H1 (cell line): ENCODE measurements around the gene ECT2L. TPM values are rescaled to one million over a fixed set of nuclear protein-coding genes. Genes with fewer than 3 reads are reported as not detected.

Experiments
- CTCF ChIA-PET: fragments of 300-600 bp; sonication (Branson Sonifier 250); formaldehyde crosslinking; loops from one replicate; lab custom pipeline; 2021; ENCODE audit not compliant: partially characterized antibody; lab: Charles Lee
- POLR2A ChIA-PET: fragments of 300-600 bp; sonication (Branson Sonifier 250); formaldehyde crosslinking; loops from one replicate; lab custom pipeline; 2021; ENCODE audit warnings: inconsistent platforms; ENCODE audit not compliant: partially characterized antibody; lab: Charles Lee
- DNase-seq, 2 experiments: peaks; one replicate each; pipeline versions ENCODE4 v3.0.0 to v3.0.0-alpha.2; 2010 to 2022; ENCODE audit warnings: low spot score in 2 of 2, low read depth in 1 of 2, mixed read lengths in 1 of 2
- FAIRE-seq: peaks from 2 replicates; lab custom pipeline; 2011; peaks lifted over from hg19 to GRCh38; lab: Jason Lieb, UNC
- H2AFZ ChIP-seq: 2 replicates; pipeline ENCODE4 v1.8.1; 2012; ENCODE audit warnings: low read length, inconsistent platforms
- H2AK5ac ChIP-seq: 2 replicates; pipeline ENCODE4 v1.6.1; 2013; ENCODE audit warnings: low read depth, low read length
- H2BK120ac ChIP-seq: replicated peaks from 2 replicates; pipeline ENCODE3; 2013; ENCODE audit warnings: low read depth, low read length, inconsistent platforms
- H2BK12ac ChIP-seq: 2 replicates; pipeline ENCODE4 v1.6.1; 2013; ENCODE audit warnings: low read depth, low read length
- H2BK15ac ChIP-seq: 2 replicates; pipeline ENCODE4 v1.6.1; 2013; ENCODE audit warnings: low read length
- H2BK20ac ChIP-seq: 2 replicates; pipeline ENCODE4 v1.6.1; 2013; ENCODE audit warnings: low read length
- H2BK5ac ChIP-seq: 2 replicates; pipeline ENCODE4 v1.6.1; 2013; ENCODE audit warnings: low read depth, low read length
- H3K14ac ChIP-seq: 2 replicates; pipeline ENCODE4 v1.6.1; 2013; ENCODE audit warnings: inconsistent platforms; ENCODE audit not compliant: insufficient read length
- H3K18ac ChIP-seq: 2 replicates; pipeline ENCODE4 v1.6.1; 2013; ENCODE audit warnings: low read length; ENCODE audit errors: extremely low read depth
- H3K23ac ChIP-seq: 2 replicates; pipeline ENCODE4 v1.6.1; 2013; ENCODE audit warnings: inconsistent platforms; ENCODE audit not compliant: insufficient read length
- H3K23me2 ChIP-seq: 2 replicates; pipeline ENCODE4 v1.6.1; 2013; ENCODE audit warnings: low read depth, low read length
- H3K27ac ChIP-seq: 2 replicates; pipeline ENCODE4 v1.6.1; 2011; ENCODE audit warnings: low read depth, low read length, inconsistent platforms
- H3K27me3 ChIP-seq, 4 experiments: replicated peaks in 1 of 4; 1 replicate in 1 of 4; 2 replicates in 3 of 4; pipeline versions ENCODE4 v1.6.1 to v1.8.1; 2011 to 2013; ENCODE audit warnings: low read length in 3 of 4, mild to moderate bottlenecking in 3 of 4, inconsistent platforms in 2 of 4, mixed read lengths in 2 of 4, moderate library complexity in 1 of 4; ENCODE audit not compliant: control insufficient read depth in 3 of 4, insufficient read depth in 3 of 4; ENCODE audit errors: extremely low read depth in 1 of 4
- H3K36me3 ChIP-seq, 4 experiments: 2 replicates each; pipeline versions ENCODE4 v1.6.1 to v1.8.1; 2011 to 2013; ENCODE audit warnings: mild to moderate bottlenecking in 4 of 4, low read length in 3 of 4, moderate library complexity in 2 of 4, control low read depth in 1 of 4, inconsistent platforms in 1 of 4; ENCODE audit not compliant: insufficient read depth in 4 of 4, control insufficient read depth in 2 of 4
- H3K4ac ChIP-seq: replicated peaks from 2 replicates; pipeline ENCODE3; 2013; ENCODE audit warnings: low read length, low read depth, mixed read lengths, inconsistent platforms; ENCODE audit not compliant: insufficient read length
- H3K4me1 ChIP-seq, 4 experiments: replicated peaks in 1 of 4; 1 replicate in 1 of 4; 2 replicates in 3 of 4; pipeline versions ENCODE4 v1.6.1 to v1.8.1; 2011 to 2013; ENCODE audit warnings: low read length in 3 of 4, inconsistent platforms in 2 of 4, mixed read lengths in 1 of 4; ENCODE audit not compliant: insufficient read depth in 4 of 4, control insufficient read depth in 3 of 4
- H3K4me2 ChIP-seq, 2 experiments: 2 replicates each; pipeline versions ENCODE4 v1.6.1 to v1.8.1; 2011 to 2013; ENCODE audit warnings: low read depth in 2 of 2, low read length in 2 of 2, control low read depth in 1 of 2, inconsistent platforms in 1 of 2, mild to moderate bottlenecking in 1 of 2; ENCODE audit not compliant: insufficient read depth in 1 of 2
- H3K4me3 ChIP-seq, 4 experiments: fragments of 200-600, 300-600 bp in 1 of 4; sonication (generic), shearing (Covaris generic), sonication (Bioruptor Twin) in 1 of 4; 2 replicates each; pipeline versions ENCODE4 v1.5.1 to v1.8.1; 2011 to 2016; ENCODE audit warnings: low read length in 4 of 4, low read depth in 3 of 4, control low read depth in 2 of 4, inconsistent platforms in 2 of 4, mild to moderate bottlenecking in 2 of 4, mixed read lengths in 1 of 4, moderate library complexity in 1 of 4; ENCODE audit not compliant: insufficient read depth in 2 of 4; ENCODE audit errors: extremely low read depth in 1 of 4
- H3K56ac ChIP-seq: replicated peaks from 2 replicates; pipeline ENCODE3; 2013; ENCODE audit warnings: low read depth, mild to moderate bottlenecking, mixed read lengths, low read length, inconsistent platforms; ENCODE audit not compliant: insufficient read length
- H3K79me1 ChIP-seq: 2 replicates; pipeline ENCODE4 v1.6.1; 2013; ENCODE audit warnings: low read depth, low read length, control low read depth
- H3K79me2 ChIP-seq, 2 experiments: 2 replicates each; pipeline versions ENCODE4 v1.6.1 to v1.8.1; 2012 to 2013; ENCODE audit warnings: low read length in 2 of 2, mild to moderate bottlenecking in 2 of 2, inconsistent platforms in 1 of 2; ENCODE audit not compliant: insufficient read depth in 2 of 2, control insufficient read depth in 1 of 2
- H3K9ac ChIP-seq, 4 experiments: replicated peaks in 1 of 4; 1 replicate in 1 of 4; 2 replicates in 3 of 4; pipeline versions ENCODE4 v1.6.1 to v1.8.1; 2011 to 2013; ENCODE audit warnings: low read depth in 3 of 4, low read length in 3 of 4, control low read depth in 2 of 4, mild to moderate bottlenecking in 2 of 4, moderate library complexity in 2 of 4, inconsistent platforms in 1 of 4; ENCODE audit errors: extremely low read depth in 1 of 4
- H3K9me3 ChIP-seq, 2 experiments: 2 replicates each; pipeline versions ENCODE4 v1.6.1 to v1.8.1; 2012 to 2013; ENCODE audit warnings: mild to moderate bottlenecking in 2 of 2, moderate library complexity in 2 of 2, control low read depth in 1 of 2, inconsistent platforms in 1 of 2, low read depth in 1 of 2, low read length in 1 of 2, mixed read lengths in 1 of 2; ENCODE audit not compliant: insufficient read depth in 2 of 2
- H4K20me1 ChIP-seq, 2 experiments: replicated peaks in 1 of 2; 2 replicates each; pipeline versions ENCODE3 to v1.8.1; 2011 to 2013; ENCODE audit warnings: inconsistent platforms in 2 of 2, low read length in 2 of 2, mild to moderate bottlenecking in 1 of 2; ENCODE audit not compliant: insufficient read depth in 2 of 2, control insufficient read depth in 1 of 2
- H4K5ac ChIP-seq: 2 replicates; pipeline ENCODE4 v1.6.1; 2013; ENCODE audit warnings: low read length, low read depth, mixed read lengths, inconsistent platforms; ENCODE audit not compliant: insufficient read length
- H4K8ac ChIP-seq: 2 replicates; pipeline ENCODE4 v1.8.0; 2013; ENCODE audit warnings: mild to moderate bottlenecking, moderate library complexity, low read length, inconsistent platforms; ENCODE audit not compliant: insufficient read depth; ENCODE audit errors: extremely low read depth
- H4K91ac ChIP-seq: replicated peaks from 2 replicates; pipeline ENCODE3; 2013; ENCODE audit warnings: low read length, mixed read lengths, inconsistent platforms; ENCODE audit not compliant: insufficient read length
- CHD2 ChIP-seq: IDR thresholded peaks from 2 replicates; pipeline ENCODE4 v1.6.1; 2012; ENCODE audit warnings: low read length, improper control_type of control experiment
- E2F6 ChIP-seq: IDR thresholded peaks from 2 replicates; pipeline ENCODE4 v1.6.1; 2012; ENCODE audit warnings: inconsistent platforms
- JUN ChIP-seq: IDR thresholded peaks from 2 replicates; pipeline ENCODE4 v1.6.1; 2011; ENCODE audit warnings: low read depth, mild to moderate bottlenecking, improper control_type of control experiment, low read length
- POU5F1 ChIP-seq: IDR thresholded peaks from 2 replicates; pipeline ENCODE4 v1.6.1; 2011; ENCODE audit warnings: low read depth, mild to moderate bottlenecking, low read length, moderate library complexity
- RAD21 ChIP-seq, 2 experiments: IDR thresholded peaks in 1 of 2; conservative IDR thresholded peaks in 1 of 2; 2 replicates each; pipeline ENCODE4 v1.6.1; 2011; ENCODE audit warnings: low read depth in 2 of 2, low read length in 2 of 2, improper control_type of control experiment in 1 of 2, inconsistent platforms in 1 of 2, mild to moderate bottlenecking in 1 of 2, moderate library complexity in 1 of 2
- RBBP5 ChIP-seq: IDR thresholded peaks from 2 replicates; pipeline ENCODE4 v1.7.1; 2012; ENCODE audit warnings: low read depth, mild to moderate bottlenecking, inconsistent platforms, low read length, moderate library complexity, borderline replicate concordance
- RNF2 ChIP-seq: fragments of 200-900, 300-1000 bp; sonication (generic); IDR thresholded peaks from 2 replicates; pipeline ENCODE4 v1.7.1; 2016; ENCODE audit warnings: borderline replicate concordance, low read depth, mild to moderate bottlenecking, antibody characterized with exemption, low read length; ENCODE audit not compliant: poor library complexity, severe bottlenecking; ENCODE audit errors: missing control alignments
- SIRT6 ChIP-seq: IDR thresholded peaks from one replicate; pipeline ENCODE4 v1.7.1; 2012; ENCODE audit warnings: low read length, inconsistent platforms
- SRF ChIP-seq: IDR thresholded peaks from 2 replicates; pipeline ENCODE4 v1.6.1; 2011; ENCODE audit warnings: mild to moderate bottlenecking, low read depth, low read length, moderate library complexity
- TAF1 ChIP-seq: IDR thresholded peaks from 2 replicates; pipeline ENCODE4 v1.6.1; 2011; ENCODE audit warnings: mild to moderate bottlenecking, low read depth, low read length
- ZNF274 ChIP-seq: IDR thresholded peaks from 2 replicates; pipeline ENCODE4 v1.7.0; 2012; ENCODE audit warnings: low read length, borderline replicate concordance; ENCODE audit errors: extremely low read depth
- WGBS, 2 experiments: shearing (Covaris generic) in 1 of 2; methylation state at CpG; one replicate each; pipeline versions ENCODE4 v1.1.6 to v1.1.7; 2013 to 2015; ENCODE audit warnings: low lambda C conversion rate in 2 of 2, mixed read lengths in 2 of 2, inconsistent platforms in 1 of 2, low coverage in 1 of 2, missing lambda C conversion rate in 1 of 2; ENCODE audit not compliant: insufficient replicate concordance in 2 of 2, insufficient coverage in 1 of 2, insufficient read length in 1 of 2; ENCODE audit errors: extremely low coverage in 1 of 2, missing lambda C conversion rate in 1 of 2; 5-methylcytosine and 5-hydroxymethylcytosine counted together
- polyA plus RNA-seq, 7 experiments: library from polyadenylated mRNA; depleted of rRNA in 3 of 7; stranded (reverse) in 5 of 7; unstranded in 2 of 7; fragments of >200 nt in 5 of 7; fragments of 200-250 nt in 2 of 7; gene quantifications; 1 replicate in 5 of 7; 2 replicates in 1 of 7; 4 replicates in 1 of 7; pipeline versions ENCODE4 v1.2.1 to v1.2.3, GENCODE V29; 2011 to 2013; ENCODE audit warnings: missing spikeins in 2 of 7, mixed read lengths in 2 of 7
- total RNA-seq: library from RNA; stranded (reverse); fragmentation: NEBNext Ultra II Directional; extraction: Animal tissue kit (Norgen Biotek cat#: 25700); gene quantifications from 2 replicates; pipeline ENCODE4 v1.2.1, GENCODE V29; 2021
- TF ChIP-seq, protein P1 (sequence below): IDR thresholded peaks from 2 replicates; pipeline ENCODE4 v1.6.1; 2011; ENCODE audit warnings: low read depth, mild to moderate bottlenecking, low read length; ENCODE audit not compliant: insufficient read depth

ECT2L gene
- total and polyA plus RNA-seq, 2 of the 8 experiments (the other 6 are each of a cell fraction or from before 2014, with no cell fraction given) = not detected

DNA sequence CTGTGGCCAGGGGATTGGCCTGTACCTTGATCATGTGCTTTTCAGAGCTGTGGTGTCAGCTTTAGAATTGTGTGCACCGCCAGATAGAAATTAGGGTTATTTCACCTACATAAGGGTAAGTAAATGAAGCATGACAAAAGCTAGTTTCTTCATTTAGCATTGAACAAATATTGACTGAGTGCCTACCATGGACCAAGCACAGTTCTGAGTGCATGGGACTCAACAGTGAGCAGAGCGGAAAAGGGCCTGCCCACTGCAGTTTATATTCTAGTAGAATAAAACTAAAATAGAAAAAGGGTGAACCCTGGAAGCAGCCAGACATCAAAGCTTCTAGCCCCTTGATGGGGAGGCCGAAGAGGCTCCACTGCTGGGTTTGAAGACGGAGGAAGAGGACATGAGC, 25.6 kb downstream of the ECT2L start:
- H4K8ac ChIP-seq = no peak overlapping the region
- no peak overlapping the region for H3K18ac ChIP-seq
- no peak for FAIRE-seq
- H4K5ac ChIP-seq = no peak overlapping the region
- ChIA-PET POLR2A (interaction anchor here (0.9 kb wide), 1 partner anchor 397 kb away, joined by 3 read pairs; no protein-coding TSS in a partner anchor), CTCF (interaction anchor here (0.9 to 1.1 kb wide), 3 partner anchors 11 to 75 kb away, joined by 3 read pairs; no protein-coding TSS in a partner anchor)
- no peak overlapping the region for H3K23ac ChIP-seq
- H3K27ac ChIP-seq = no peak overlapping the region
- no peak overlapping the region for H3K14ac ChIP-seq
- no peak overlapping the region for H2BK20ac ChIP-seq
- no peaks in the 10 kb centered on the region; the same call in 1 of the 2 replicates for H3K23me2 ChIP-seq
- no peak overlapping the region for H2AK5ac ChIP-seq
- no peak overlapping the region for H2BK15ac ChIP-seq
- H2BK5ac ChIP-seq = no peak overlapping the region
- WGBS, 2 experiments = 92% methylated on average over 4 of the region's 4 CpGs; no CpG with 5 or more reads in 1 of the 2 experiments
- peaks cover 0 to 6% (median 3%) of the 10 kb centered on the region in 4 experiments; a peak in 4 of 7 replicates for H3K4me1 ChIP-seq
- no peak overlapping the region for H3K56ac ChIP-seq
- no peak overlapping the region for H3K4ac ChIP-seq
- H3K9ac ChIP-seq = no peak overlapping the region
- H4K91ac ChIP-seq = no peak overlapping the region
- H3K9me3 ChIP-seq = no peaks in the 10 kb centered on the region
- H4K20me1 ChIP-seq = no peaks in the 10 kb centered on the region
- H3K4me3 ChIP-seq = no peak overlapping the region
- no peak overlapping the region for H2BK120ac ChIP-seq
- H2BK12ac ChIP-seq = no peak overlapping the region
- H3K79me1 ChIP-seq = no peaks in the 10 kb centered on the region
- no peaks in the 10 kb centered on the region for H3K36me3 ChIP-seq
- H3K79me2 ChIP-seq = no peaks in the 10 kb centered on the region
- no peak overlapping the region for H2AFZ ChIP-seq
- H3K27me3 ChIP-seq = no peaks in the 10 kb centered on the region
- no peak overlapping the region for H3K4me2 ChIP-seq
- DNase-seq = no peak
- no peak for TF ChIP-seq POU5F1
- TF ChIP-seq RAD21 (IDR thresholded peaks at IDR 0.05 in 1 of 2, conservative IDR thresholded peaks at IDR 0.05 in 1 of 2; ENCODE audit: low read depth in 2 of 2, low read length in 2 of 2) = no peak
- no peak for TF ChIP-seq ZNF274
- no peak for TF ChIP-seq E2F6
- no peak for TF ChIP-seq RBBP5
- TF ChIP-seq, protein P1, sequence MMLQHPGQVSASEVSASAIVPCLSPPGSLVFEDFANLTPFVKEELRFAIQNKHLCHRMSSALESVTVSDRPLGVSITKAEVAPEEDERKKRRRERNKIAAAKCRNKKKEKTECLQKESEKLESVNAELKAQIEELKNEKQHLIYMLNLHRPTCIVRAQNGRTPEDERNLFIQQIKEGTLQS = no peak
- TF ChIP-seq SRF = no peak
- TF ChIP-seq CHD2 = no peak
- no peak for TF ChIP-seq JUN
- no peak for TF ChIP-seq TAF1
- TF ChIP-seq SIRT6 = no peak
- TF ChIP-seq RNF2 = no peak
